HG02852 (cell line): ENCODE results near the gene PEAK3.

Experiments used
- ATAC-seq: cut with Tn5 transposase; IDR thresholded peaks from one replicate; pipeline ENCODE4 v1.9.1; 2021; ENCODE audit warnings: mild to moderate bottlenecking, moderate library complexity; ENCODE audit not compliant: unreplicated experiment

Gene PEAK3

DNA sequence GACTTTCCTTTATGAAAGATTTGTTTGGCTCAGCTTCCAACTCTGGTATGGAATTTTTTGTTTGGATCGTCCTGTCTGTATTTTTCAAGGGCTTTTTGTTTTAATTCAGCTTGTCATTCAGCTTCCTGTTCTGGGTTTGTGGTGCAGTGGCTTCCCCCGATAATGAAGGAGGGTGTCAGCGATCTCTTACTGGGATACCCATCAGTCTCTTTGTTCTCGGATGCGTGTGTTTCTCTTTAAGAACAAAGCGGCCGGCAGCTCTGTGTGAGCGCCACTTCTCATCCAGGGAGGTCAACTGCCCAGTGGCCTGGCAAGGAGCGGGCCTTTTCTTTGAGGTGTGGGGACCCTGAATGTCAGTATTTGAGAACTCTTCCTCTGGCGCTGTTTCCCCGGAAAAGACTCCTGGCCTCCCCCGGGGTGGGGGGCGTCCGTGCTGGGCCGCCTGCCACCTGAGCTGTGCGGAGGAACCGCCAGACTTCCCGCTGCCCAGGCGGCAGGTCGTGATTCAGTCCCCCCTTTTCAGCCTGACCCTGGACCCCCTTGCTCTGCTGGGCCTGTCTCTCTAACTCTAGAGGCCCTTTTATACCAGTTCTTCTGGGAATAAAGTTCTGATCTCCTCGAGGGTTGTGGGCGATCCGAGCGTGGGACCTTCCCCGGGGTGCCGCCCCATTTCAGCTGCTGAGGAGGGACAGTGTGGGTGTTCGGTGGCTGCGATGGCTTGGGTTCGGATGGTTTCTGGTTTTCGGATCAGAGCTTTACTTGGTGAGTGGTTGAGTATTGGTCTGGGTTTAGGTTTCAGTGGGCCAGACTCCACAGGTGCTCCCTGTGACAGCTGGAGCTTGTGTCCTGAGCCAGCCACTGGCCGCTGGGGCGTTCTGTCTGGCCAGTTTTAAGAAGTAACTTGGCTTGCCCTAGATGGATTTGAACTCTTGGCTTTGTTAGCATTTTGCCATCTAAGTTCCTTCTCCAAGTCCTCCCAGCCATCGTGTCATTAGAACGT lies 41.9 kb downstream of the PEAK3 start:
- ATAC-seq = no peak

DNA sequence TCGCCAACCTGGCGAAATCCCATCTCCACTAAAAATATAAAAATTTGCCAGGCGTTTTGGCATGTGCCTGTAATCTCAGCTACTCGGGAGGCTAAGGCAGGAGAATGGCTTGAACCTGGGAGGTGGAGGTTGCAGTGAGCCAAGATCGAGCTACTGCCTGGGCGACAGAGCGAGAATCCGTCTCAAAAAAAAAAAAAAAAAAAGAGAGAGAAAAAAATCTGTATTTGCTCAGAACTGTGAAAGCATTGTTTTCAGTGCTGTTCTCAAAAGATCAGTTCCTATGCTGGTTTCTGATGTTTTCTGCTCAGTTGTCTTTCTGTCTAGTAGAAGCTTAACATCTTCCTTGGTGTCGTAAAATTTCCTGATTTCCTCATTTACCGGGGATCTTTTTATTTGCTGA lies 42.8 kb downstream of the PEAK3 start:
- ATAC-seq = no peak

DNA sequence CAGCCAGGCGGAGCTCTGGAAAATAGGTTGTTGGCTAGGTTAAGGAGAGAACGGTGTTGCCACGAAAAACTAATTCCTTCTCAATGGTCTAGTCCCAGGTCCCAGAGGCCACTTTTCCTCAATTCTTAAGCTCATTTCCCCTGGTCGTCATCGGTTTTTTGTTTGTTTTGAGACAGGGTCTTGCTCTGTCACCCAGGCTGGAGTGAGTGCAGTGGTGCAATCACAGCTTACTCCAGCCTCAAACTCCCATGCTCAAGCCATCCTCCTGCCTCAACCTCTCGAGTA lies 44.2 kb downstream of the PEAK3 start:
- no peak for ATAC-seq

DNA sequence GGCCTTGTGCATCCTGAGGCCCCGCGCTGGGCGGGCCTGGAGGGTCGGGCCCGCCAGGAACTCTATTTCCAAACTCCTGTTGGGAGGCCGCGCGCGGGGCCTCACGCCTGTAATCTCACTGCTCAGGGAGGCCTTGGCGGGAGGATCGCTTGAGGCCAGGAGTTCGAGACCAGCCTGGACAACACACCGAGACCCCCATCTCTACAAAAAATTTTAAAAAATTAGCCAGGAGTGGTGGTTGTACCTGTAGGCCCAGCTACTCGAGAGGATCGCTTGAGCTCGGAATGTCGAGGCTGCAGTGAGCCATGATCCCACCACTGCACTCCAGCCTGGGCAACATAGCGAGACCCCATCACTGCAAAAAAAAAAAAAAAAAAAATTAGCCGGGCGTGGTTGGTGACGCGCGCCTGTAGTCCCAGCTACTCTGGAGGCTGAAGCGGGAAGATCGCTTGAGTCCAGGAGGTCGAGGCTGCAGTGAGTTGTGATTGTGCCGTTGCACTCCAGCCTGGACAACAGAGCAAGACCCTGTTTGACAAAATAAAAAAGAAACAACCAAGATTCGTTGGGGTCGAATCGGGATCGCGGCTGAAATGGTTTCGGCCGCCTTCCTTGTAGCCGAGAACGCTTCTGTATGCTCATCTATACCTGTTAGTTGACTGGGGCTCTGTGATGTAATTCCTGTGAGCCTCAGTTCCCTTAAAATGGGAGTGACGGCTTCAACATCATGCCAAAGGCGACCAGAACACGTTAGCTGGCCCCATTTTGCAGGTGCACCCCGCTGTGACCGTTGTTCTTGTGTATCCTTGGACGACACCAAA lies 44.7 kb downstream of the PEAK3 start:
- ATAC-seq = no peak

DNA sequence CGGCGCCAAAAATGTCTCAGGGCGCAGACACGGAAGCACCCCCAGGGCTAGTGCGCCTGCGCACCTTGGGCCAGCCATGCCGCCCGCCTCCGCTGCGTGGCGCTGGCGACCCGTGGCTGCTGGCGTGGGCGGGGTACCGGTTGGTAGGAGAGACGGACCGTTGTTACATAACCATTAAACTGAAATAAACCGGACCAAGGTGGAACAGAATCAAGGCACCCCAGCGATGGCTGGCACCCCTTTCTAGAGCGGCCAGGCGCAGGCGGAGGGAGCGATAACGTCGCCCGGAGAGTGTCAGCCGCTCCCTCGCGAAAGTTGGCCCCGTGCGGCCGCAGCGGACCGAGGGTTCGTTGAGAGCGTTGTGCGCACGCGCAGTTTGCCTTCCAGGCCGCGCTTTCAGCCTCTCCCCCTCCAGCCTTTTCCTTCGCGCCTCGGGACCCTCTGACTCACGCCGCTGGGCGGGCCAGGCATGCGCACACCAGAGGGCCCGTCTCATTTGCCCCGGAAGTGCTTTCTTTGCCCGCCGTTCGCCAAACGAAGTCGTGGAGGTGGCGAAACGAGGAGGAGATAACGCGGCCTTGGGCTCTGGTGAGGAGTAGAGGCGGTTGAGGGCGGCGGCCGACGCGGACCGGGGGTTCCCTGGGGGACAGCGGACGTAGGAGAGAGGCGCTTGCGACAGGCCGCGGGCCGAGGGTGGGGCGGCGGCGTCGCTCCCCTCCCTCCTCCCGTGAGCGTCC lies 45.5 kb downstream of the PEAK3 start, which contains the start of the genes PLEKHJ1 and SF3A2:
TSS of gene PLEKHJ1 (minus strand) at position 16 of the 737 bp plus-strand sequence. CDS start 81 bp downstream, outside the sequence.
TSS of gene SF3A2 (plus strand) at position 511 of the 737 bp plus-strand sequence. CDS start 6,595 bp downstream, outside the sequence.
- ATAC-seq = peak; percentile 63

DNA sequence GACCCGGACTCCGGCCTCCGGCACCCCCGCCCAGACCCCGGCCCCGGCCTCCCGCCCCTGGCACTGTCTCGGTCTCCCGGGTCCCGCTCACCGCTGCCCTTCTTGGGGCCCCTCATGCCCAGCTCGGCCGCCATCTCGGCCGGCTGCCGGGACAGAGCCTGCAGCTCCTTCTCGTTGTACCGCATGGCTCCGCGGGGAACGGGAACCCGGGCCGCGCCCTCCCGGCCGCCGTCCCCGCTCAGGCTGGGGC lies 46.0 kb downstream of the PEAK3 start:
- ATAC-seq = peak; percentile 9

DNA sequence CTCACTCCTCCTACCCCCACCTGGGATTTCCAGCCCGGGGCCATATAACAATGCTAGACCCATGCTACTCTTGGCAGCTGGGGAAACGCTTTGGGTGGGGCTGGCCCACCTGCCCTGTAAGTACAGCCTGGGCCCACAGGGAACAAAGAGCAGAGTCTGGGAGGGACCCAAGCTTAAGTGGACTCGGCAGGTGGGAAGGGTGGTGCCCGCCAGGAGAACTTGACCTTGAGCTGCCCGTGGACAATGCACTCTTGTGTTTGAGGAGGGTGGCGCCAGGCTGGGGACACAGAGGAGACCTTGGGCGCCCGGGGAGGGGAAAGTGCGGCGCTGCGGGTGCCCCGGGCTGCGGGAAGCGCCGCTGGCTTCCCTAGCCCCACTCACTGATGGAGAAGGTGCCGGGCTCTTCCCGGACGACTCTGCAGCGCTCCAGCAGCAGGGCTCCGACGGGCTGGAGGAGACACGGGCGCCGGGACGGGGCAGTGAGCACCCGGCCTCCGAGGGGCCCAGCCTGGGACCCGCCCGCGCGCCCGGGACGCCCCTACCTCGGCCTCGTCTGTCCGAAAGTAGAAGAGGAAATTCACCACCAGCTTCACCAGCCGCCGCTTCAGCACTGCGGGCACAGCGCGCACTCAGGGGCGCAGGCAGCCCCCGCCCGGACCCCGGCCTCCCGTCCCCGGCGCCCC lies 46.5 kb downstream of the PEAK3 start:
- ATAC-seq = peak; percentile 8

DNA sequence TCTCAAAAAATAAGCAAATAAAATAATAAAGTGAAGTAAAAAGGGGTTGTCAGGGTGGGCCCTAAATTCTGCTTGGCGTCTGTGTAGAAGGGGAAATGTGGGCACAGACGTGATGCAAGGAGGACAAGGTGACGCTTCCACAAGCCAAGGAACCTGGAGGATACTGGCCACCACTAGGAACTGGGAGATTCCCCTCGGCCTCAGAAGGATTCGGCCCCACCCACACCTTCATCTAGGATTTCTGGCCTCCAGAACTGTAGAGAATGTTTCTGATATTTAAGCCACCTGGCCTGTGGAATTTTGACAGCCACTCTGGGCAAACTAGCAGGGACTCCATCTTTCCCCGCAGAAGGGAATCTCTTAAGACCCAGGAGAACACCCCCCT lies 47.0 kb downstream of the PEAK3 start:
- no peak for ATAC-seq

DNA sequence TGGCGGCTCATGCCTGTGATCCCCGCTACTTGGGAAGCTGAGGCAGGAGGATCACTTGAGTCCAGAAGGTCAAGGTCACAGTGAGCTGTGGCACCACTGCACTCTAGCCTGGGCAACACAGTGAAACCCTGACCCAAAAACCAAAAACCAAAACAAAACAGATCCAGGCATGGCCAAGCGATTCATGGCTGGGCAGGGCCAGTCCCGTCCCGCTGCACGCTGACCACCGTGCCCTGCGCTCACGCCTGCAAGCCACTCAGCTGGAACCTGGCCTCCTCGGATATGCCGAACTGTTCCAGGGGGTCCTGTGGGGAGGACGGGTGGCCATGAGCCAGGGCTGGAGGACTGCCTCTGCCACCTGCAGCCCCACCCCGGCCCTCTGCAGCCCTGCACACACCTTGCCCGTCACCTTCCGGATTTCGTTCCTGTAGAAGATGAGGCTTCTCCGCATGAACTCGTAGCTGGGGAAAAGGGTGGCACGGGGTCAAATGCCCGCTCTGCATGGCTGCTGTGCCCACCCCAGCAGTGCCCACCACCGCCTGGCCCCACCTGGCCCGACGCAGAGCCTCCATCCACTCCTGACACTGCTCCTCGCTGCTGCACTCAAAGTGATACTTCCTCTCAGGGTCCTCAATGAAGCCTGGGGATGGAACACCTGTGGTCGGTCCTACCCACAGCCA lies 48.2 kb downstream of the PEAK3 start:
- ATAC-seq = no peak

DNA sequence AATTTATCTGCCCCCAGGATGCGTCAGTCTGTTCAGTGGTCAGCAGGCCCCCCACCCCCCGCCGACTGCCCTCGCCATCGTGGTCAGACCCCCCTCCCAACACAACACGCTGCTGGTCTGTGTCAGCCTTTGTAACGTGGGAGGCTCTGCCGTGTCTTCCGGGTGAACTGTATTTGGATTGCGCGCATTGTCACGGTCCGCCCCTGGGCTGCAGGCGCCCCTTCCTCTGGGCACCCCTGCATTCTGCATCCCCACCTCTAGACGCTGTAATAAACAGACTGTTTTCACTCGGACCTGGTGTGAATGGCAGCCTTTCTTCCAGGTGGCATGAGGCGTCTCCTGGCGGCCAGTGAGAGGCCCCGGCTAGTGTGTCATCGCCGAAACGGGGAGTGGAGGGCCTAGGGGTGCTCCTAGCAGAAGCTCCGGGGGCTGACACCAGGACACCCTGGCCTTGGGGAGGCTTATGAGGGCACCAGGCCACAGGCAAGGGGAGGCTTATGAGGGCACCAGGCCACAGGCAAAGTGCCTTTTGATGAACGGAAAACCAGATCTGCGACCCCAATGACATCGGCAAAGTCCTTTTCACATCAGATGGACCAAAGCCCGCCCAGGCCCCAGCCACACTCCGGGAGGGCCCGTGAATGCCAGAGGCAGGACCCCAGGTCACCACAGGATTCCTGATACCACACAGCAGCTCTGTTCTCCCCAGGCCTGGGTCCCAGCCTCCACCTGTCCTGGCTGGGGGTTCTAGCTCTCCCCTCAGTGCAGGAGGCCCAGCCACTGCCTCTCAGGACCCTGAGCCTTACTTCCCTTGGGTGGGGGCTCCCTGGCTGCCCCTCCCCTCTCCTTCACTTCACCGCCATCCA lies 49.5 kb downstream of the PEAK3 start:
- no peak for ATAC-seq

DNA sequence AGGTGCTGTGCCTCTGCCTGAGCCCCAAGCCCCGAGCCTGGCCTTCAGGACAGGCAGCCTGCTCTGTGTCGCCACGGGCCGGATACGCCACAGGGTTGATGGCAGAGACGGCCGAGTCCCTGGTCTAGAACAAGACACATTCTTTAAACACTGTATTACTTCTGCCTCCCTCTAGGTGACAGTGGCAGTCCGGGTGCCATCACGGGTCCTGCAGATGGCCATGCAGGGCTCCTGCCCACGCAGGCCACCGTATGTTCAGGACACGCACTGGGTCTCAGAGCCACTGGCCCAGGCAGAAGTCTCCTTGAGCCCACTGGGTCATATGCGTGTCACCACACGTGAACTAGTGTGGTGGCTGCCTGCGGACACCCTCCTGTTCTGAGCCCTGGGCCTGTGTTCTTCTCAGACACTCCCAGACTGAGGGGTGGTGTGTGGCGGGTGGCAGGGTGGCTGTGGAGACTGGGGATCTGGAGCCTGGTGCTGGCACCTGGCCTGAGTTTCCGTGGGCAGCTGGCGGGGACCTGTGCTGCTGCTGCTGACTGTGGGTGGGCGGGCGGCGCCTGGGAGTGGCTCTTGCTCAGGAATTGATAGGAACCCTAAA lies 50.3 kb downstream of the PEAK3 start:
- no peak for ATAC-seq

DNA sequence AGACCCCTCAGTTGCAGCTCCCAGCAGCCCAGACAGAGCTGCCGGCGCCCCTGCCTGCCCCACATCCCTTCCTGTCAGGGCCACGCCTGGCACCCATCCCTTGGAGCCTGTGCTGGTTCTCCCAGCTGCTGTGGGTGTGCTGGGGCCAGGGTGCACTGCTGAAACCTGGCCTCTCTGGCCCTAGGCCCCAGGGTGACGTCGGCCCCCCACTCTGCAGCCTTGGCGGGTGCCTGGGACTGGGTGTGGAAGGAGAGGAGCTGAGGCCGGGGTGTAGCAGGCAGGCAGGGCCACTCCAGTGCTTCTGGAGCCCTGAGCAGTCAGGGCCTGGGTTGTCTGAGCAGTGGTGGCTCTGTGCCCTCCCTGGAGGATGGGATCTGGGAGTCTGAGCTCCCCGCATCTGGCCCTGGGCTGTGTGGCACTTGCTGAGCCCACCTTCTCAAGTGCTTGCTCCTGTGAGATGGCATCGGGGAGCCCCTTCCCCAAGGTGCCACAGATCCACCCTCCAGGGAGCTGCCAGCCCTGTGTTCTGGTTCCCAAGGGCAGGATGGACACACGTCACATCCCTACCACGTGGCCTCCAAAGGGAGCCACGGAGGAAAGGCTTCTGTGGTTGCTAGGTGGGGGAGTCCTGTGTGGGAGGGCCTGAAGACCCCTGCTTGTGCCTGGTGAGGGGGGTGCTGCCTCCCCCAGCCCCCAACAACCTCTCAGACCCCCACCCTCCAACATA lies 51.0 kb downstream of the PEAK3 start:
- no peak for ATAC-seq

DNA sequence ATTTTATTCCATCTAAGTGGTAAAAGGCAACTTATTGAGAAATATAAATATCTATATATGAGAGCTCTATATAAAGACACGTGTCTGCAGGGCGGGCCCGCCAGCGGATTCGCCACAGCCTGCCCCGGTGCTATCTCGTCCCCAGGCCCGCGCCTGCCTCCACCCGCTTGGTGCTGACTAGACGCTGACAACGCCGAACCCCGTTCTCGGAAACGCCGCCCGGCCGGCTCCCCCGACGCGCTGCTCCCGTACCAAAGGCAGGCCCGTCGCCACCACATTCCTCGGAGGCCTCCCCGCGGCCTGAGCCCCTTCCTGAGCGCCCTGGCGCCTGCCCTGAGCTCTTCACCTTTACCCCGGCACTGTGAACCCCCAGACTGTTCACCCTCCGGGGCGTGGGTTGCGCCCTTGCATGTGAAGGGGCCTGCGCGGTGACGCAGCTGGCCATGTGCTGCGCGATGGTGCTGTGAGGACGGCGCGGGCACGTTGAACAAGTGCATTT lies 51.9 kb downstream of the PEAK3 start:
- no peak for ATAC-seq

DNA sequence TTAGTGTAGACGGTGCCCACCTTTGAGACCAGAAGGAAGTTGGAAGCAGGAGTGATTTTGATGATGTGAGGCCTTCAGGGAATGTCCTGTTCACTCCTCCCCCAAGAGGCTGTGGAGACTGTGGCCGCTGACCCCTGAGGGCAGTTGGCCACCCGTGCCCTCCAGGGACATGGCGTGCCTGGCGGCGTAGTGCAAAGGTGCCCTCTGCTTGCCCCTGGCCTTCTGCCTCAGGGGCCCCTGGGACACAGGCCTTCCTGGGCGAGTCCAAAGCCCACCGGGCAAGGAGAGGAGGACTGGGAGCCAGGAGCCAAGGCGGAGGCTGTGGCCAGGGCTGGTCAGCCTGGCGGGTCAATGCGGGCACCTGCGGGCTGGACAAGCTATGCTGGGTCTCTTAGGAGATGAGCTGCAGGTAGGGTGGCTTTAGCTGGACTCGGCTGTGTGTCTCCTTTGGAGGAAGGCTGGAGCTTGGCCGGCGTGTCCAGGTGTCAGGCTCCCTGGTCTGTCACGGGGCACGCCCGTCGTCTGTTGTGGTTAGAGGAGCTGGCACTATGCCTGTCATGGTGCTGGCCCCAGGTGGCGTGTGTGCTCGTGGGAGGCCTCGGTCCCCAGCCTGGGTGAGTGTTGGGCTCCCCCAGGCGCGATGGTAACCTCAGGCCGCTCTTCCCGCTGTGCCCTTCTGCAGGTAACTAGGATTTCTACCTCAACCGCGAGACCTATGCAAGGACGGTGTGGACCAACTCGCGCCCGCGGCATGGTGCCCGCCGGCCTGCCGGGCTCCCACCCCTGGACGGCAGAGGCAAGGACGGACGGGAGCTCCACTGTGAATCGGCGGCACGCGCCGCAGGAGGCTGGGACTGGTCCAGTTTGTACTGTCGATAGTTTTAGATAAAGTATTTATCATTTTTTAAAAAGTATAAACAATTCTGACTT lies 52.6 kb downstream of the PEAK3 start:
- no peak for ATAC-seq

DNA sequence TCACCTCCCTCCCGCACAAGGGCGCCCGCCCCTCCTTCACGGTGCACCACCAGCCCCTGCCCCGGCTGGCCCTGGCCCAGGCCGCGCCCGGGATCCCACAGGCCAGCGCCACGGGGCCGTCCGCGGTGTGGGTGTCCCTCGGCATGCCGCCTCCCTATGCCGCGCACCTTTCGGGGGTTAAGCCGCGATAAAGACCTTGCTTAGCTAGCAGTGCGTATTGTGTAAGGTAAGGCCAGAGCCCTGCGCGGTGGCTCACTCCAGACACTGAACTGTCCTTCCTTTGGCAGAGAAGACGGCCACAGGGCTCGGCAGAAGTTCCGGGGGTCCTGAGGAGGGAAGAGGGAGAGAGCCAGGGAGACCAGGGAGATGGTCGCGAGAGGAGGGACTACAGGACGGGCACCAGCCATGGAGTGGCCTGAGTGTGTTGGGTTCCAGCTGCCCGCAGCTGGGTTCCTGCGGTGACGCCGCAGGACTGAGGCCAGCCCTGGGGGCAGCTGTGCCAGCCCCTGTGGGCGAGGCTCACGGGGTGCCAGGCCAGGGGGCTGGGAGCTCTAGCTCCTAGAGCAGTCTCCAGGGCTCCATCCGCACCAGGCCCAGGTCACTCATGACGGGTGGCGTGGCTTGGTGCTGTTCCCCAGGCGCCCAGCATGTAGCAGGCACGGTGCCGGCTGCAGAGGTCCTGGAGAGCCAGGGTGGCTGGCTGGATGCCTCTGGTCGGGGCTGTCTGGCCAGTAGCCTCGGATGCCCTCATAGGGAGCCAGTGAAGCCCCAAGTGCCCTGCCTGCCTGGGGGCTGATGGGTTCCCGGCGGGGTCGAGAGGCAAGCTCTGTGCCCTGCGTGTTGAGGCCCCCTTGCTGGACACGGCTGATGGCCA lies 53.6 kb downstream of the PEAK3 start:
- ATAC-seq = no peak
